Small intestine (tissue), 16 donors: ENCODE results near the gene PRAMEF17. TPM values are rescaled to one million over a fixed set of nuclear protein-coding genes. Genes with fewer than 3 reads are reported as not detected.
"Not testable (repeated sequence)": the region's sequence is repeated elsewhere in the genome, so short reads cannot be mapped to it uniquely, and the experiment has no call there.

Source experiments
- DNase-seq, 2 donors: peaks; one replicate each; pipeline versions ENCODE4 v3.0.0 to v3.0.0-alpha.2; 2013
- FAIRE-seq: peaks from 2 replicates; lab custom pipeline; 2012; peaks lifted over from hg19 to GRCh38; lab: Jason Lieb, UNC
- H3K27ac ChIP-seq, 3 donors: one replicate each; pipeline ENCODE4 v1.5.1; 2013; ENCODE audit warnings: low read length in 2 of 3, mild to moderate bottlenecking in 2 of 3, control low read depth in 1 of 3, inconsistent platforms in 1 of 3, low read depth in 1 of 3, moderate library complexity in 1 of 3
- H3K27me3 ChIP-seq, 3 donors: one replicate each; pipeline ENCODE4 v1.6.1; 2013; ENCODE audit warnings: low read length in 3 of 3, inconsistent platforms in 1 of 3; ENCODE audit not compliant: control insufficient read depth in 3 of 3, insufficient read depth in 3 of 3
- H3K36me3 ChIP-seq, 3 donors: one replicate each; pipeline ENCODE4 v1.6.1; 2013; ENCODE audit warnings: low read length in 3 of 3, inconsistent platforms in 1 of 3, low read depth in 1 of 3, mild to moderate bottlenecking in 1 of 3, moderate library complexity in 1 of 3; ENCODE audit not compliant: control insufficient read depth in 3 of 3, insufficient read depth in 2 of 3
- H3K4me1 ChIP-seq, 3 donors: one replicate each; pipeline ENCODE4 v1.6.1; 2013; ENCODE audit warnings: low read length in 2 of 3, inconsistent platforms in 1 of 3, low read depth in 1 of 3, mild to moderate bottlenecking in 1 of 3, moderate library complexity in 1 of 3; ENCODE audit not compliant: control insufficient read depth in 3 of 3, insufficient read depth in 2 of 3
- H3K4me3 ChIP-seq, 3 donors: one replicate each; pipeline ENCODE4 v1.5.1; 2013; ENCODE audit warnings: low read length in 3 of 3, control low read depth in 1 of 3, inconsistent platforms in 1 of 3, low read depth in 1 of 3, mild to moderate bottlenecking in 1 of 3, moderate library complexity in 1 of 3
- H3K9me3 ChIP-seq, 2 donors: one replicate each; pipeline ENCODE4 v1.6.1; 2013; ENCODE audit warnings: low read depth in 1 of 2, low read length in 1 of 2; ENCODE audit not compliant: control insufficient read depth in 2 of 2, insufficient read depth in 1 of 2
- WGBS, 3 donors: extraction: QIAGEN DNeasy Blood & Tissue Kit; methylation state at CpG; one replicate each; pipeline ENCODE4 v1.1.7; 2013; 5-methylcytosine and 5-hydroxymethylcytosine counted together
- long read RNA-seq, 10 donors: transcript quantifications; one replicate each; lab custom pipeline, GENCODE V29; 2026
- polyA plus RNA-seq, 4 donors: library from polyadenylated mRNA; stranded (reverse) in 3 of 4; unstranded in 1 of 4; fragments of 200-250 nt in 3 of 4; fragments of 120-200 nt in 1 of 4; gene quantifications; one replicate each; pipeline versions ENCODE4 v1.2.1 to v1.2.3, GENCODE V29; 2013
- donor health status: healthy with polysubstance abuse.
- donor health status: control.
- donor health status: control.
- donor health status: Bipolar disorder and iron deficiency.
- donor health status: healthy.

PRAMEF17 gene, protein sequence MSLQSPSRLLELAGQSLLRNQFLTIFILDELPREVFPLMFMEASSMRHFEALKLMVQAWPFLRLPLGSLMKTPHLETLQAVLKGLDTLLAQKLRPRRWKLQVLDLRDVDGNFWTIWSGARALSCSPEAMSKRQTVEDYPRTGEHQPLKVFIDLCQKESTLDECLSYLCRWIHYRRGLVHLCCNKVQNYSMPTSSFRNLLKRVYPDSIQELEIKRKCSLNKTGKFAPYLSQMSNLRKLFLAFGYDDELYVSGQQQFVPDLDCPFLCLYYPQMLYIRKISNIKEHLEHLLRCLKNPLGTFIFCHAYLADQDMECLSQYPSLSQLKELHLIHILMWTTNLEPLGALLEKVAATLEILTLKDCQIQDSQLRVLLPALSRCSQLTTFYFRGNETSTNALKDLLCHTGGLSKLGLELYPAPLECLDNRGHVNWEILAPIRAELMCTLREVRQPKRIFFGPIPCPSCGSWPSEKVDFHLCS
- not detected for polyA plus RNA-seq
- long read RNA-seq, donor 1: 0 reads
- long read RNA-seq, donor 2: 0 reads
- long read RNA-seq, donor 3: 0 reads
- long read RNA-seq, donor 4: 0 reads
- long read RNA-seq, donor 5: 0 reads
- long read RNA-seq, donor 6: 0 reads
- long read RNA-seq, donor 7: 0 reads
- long read RNA-seq, donor 8: 0 reads
- long read RNA-seq, donor 9: 0 reads
- long read RNA-seq, donor 10: 0 reads

DNA sequence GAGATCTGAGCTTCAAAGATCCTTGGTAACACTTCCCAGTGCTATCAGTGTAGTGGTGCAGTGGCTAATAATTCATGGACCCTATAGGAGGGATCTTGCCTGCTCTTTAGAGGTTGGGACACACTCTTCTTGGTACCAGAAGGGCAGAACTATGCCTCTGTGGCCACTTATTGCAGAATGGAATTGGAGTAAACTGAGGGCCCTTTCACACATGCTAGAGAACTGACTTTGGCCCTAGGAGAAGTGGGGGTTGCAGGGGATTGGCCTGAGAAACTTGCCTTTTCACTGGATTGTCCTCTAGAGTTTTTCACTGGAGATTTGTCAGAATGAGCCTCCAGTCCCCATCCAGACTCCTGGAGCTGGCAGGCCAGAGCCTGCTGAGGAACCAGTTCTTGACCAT, at the start of gene PRAMEF17:
Gene PRAMEF17 (plus strand): TSS at position 301 of the 400 bp plus-strand sequence. CDS start 26 bp downstream, at position 327.
- FAIRE-seq, H3K4me3 ChIP-seq, H3K27ac ChIP-seq, H3K27me3 ChIP-seq, DNase-seq, H3K4me1 ChIP-seq, H3K36me3 ChIP-seq, H3K9me3 ChIP-seq: not testable (repeated sequence)

DNA sequence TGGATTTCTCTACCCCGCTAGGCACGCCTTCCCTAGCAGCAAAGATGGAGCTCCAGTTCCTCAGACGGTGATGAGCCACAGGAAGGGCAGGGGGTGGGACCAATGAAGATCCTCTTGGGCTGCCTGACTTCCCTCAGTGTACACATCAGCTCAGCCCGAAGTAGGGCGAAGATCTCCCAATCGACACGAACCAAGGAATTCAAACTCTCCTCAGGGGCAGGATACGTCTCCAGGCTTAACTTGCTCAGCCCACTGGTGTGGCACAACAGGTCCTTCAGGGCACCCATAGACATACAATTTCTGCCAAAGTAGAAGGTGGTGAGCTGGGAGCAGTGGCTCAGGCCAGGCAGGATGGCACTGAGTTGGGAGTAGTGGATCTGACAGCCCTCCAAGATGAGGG, 46.9 kb upstream of the PRAMEF17 start:
- H3K9me3 ChIP-seq, FAIRE-seq, H3K36me3 ChIP-seq, H3K4me3 ChIP-seq, DNase-seq, H3K4me1 ChIP-seq, H3K27me3 ChIP-seq, H3K27ac ChIP-seq: not testable (repeated sequence)
- WGBS, 3 donors: 82 to 86% (median 83%) methylated on average over 8 of the region's 8 CpGs

DNA sequence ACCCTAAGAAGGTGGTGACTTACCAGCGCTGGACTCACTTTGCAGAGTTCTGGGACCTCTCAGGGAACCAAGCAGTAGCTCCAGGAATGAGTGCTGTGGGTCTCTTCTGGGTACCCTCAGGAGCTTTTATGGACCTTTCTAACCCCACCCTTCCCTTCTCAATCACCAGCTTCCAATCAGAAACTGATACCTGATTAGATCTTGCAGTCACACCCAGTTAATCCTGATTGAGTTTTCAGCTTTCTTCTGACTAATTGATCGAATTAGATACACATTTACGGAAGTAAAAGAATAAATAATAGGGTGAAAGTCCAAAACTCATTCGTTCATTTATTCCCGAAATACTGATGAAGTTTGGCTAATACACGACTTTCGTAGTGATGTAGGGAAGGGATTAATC, 42.4 kb upstream of the PRAMEF17 start, which contains the start of gene PRAMEF14:
Gene PRAMEF14 (minus strand): TSS at position 101 of the 400 bp plus-strand sequence. CDS start 1,820 bp downstream, outside the sequence.
- FAIRE-seq, H3K27me3 ChIP-seq, DNase-seq, H3K36me3 ChIP-seq, H3K4me3 ChIP-seq, H3K4me1 ChIP-seq, H3K27ac ChIP-seq, H3K9me3 ChIP-seq: not testable (repeated sequence)
- 59 to 67% (median 62%) methylated on average over 6 to 7 of the region's 7 CpGs for WGBS, 3 donors

DNA sequence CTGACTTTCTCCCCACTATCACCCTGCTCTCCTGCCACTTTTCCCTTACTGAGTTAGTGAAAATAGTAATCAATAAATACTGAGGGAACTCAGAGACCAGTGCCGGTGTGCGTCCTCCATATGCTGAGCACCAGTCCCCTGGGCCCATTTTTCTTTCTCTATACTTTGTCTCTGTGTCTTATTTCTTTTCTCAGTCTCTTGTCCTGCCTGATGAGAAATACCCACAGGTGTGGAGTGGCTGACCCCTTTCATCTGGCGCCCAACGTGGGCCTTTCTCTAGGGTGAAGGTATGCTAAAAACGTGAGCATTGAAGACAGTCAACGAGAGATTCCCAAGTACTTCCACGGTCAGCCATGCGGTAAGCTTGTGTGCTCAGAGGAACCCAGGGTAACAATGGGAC, 36.0 kb upstream of the PRAMEF17 start:
- H3K27me3 ChIP-seq, H3K4me3 ChIP-seq, H3K36me3 ChIP-seq, H3K9me3 ChIP-seq, DNase-seq, FAIRE-seq, H3K27ac ChIP-seq, H3K4me1 ChIP-seq: not testable (repeated sequence)
- 87 to 90% (median 90%) methylated on average over 6 to 7 of the region's 8 CpGs for WGBS, 3 donors

DNA sequence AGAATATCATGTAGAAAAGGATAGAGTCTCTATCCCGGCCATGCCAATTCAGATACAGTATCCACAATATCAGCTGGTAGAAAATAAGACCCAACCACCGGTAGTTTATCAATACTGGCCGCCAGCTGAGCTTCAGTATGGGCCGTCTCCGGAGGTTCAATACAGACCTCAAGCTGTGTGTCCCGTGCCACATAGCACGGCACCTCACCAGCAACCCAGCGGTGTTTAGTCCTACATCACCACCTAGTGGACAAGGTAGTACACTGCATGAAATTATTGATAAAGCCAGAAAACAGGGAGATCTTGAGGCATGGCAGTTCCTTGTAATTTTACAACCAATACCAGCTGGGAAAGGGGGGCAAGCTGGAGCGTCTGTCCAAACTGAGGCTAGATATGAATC, 35.0 kb upstream of the PRAMEF17 start:
- 10 to 40% methylated on average over 1 to 2 of the region's 9 CpGs; no CpG with 5 or more reads in 1 of the 3 donors for WGBS, 3 donors
- not testable (repeated sequence) for DNase-seq, H3K27ac ChIP-seq, H3K36me3 ChIP-seq, H3K4me3 ChIP-seq, H3K27me3 ChIP-seq, H3K9me3 ChIP-seq, H3K4me1 ChIP-seq, FAIRE-seq

DNA sequence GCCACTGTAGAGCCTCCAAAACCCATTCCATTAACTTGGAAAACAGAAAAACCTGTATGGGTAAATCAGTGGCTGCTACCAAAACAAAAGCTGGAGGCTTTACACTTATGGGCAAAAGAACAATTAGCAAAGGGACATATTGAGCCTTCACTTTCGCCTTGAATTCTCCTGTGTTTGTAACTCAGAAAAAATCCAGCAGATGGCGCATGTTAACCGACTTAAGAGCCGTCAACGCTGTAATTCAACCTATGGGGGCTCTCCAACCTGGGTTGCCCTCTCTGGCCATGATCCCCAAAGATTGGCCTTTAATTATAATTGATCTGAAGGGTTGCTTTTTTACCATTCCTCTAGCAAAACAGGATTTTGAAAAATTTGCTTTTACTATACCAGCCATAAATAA, 32.7 kb upstream of the PRAMEF17 start:
- H3K9me3 ChIP-seq, FAIRE-seq, H3K4me1 ChIP-seq, H3K27ac ChIP-seq, H3K4me3 ChIP-seq, H3K27me3 ChIP-seq, H3K36me3 ChIP-seq: not testable (repeated sequence)
- WGBS, 3 donors: 1 to 2% (median 1%) methylated on average over 5 of the region's 5 CpGs
- DNase-seq: peak; percentile 36 to 41

DNA sequence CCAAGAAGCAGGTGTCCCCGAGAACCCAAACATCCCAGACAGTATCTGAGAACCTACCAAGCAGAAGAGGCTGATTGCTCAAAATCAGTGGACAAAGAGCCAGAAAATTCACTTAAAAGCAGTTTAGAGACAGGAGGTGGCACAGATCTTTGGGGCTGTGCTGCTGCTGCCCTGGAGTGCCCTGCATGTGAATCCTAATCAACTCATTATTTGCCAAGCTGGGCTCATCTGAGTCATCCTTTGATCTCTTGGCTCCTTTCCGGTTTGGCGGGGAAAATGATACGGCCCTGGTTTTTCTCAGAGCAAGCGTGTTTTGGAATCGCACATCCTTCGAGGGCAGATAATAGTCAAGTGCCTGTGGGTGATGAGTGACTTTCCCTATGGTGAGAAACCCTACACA, 27.1 kb upstream of the PRAMEF17 start:
- FAIRE-seq, H3K9me3 ChIP-seq, H3K36me3 ChIP-seq, DNase-seq, H3K4me1 ChIP-seq, H3K27ac ChIP-seq, H3K4me3 ChIP-seq, H3K27me3 ChIP-seq: not testable (repeated sequence)
- 67 to 100% (median 78%) methylated on average over 1 of the region's 7 CpGs for WGBS, 3 donors

DNA sequence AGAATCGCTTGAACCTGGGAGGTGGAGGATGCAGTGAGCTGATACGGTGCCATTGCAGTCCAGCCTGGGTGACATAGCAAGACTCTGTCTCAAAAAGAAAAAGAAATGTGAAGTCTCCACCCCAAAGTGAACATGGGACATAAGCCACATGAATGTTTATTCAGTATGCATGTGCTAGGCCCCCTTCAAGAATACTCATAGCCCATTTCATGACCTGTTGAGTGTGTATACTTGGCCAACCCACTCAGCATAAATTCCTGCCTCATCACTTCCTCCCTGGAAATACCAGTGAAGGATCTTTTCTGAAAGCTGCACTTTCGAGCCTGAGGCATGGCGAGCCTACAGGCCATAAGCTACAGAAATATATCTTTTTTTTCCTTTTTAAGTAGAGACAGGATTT, 24.5 kb upstream of the PRAMEF17 start:
- not testable (repeated sequence) for H3K27me3 ChIP-seq, H3K36me3 ChIP-seq, H3K4me3 ChIP-seq, H3K9me3 ChIP-seq, H3K4me1 ChIP-seq, H3K27ac ChIP-seq, FAIRE-seq, DNase-seq
- 88 to 96% (median 95%) methylated on average over 2 of the region's 4 CpGs for WGBS, 3 donors
